WTC11 (cell line): ENCODE data around the gene TUBB2A. TPM values are rescaled to one million over a fixed set of nuclear protein-coding genes. Genes with fewer than 3 reads are reported as not detected.

Experiments
- ATAC-seq: fragments of 200-7000 bp; cut with Tn5 transposase; 2 replicates; pipeline ENCODE4 v1.10.0; 2021; ENCODE audit warnings: mild to moderate bottlenecking, moderate library complexity
- CTCF ChIA-PET: fragments of 300-600 bp; sonication (Branson Sonifier 250); formaldehyde crosslinking; loops from one replicate; lab custom pipeline; 2021; ENCODE audit warnings: antibody characterized with exemption; lab: Charles Lee
- POLR2A ChIA-PET: fragments of 350-600 bp; sonication (Branson Sonifier 250); formaldehyde crosslinking; loops from one replicate; lab custom pipeline; 2021; ENCODE audit warnings: antibody characterized with exemption; lab: Charles Lee
- DNase-seq: peaks from one replicate; pipeline ENCODE4 v3.0.0; 2021; ENCODE audit warnings: low spot score
- H3K27ac Mint-ChIP-seq: 2 replicates; pipeline ENCODE4 v1.8.0; 2021; ENCODE audit warnings: mixed read lengths
- H3K27me3 Mint-ChIP-seq: 2 replicates; pipeline ENCODE4 v1.8.0; 2021; ENCODE audit warnings: low read depth, mild to moderate bottlenecking, moderate library complexity, mixed read lengths
- H3K36me3 Mint-ChIP-seq: 2 replicates; pipeline ENCODE4 v1.8.0; 2021; ENCODE audit warnings: mixed read lengths
- H3K4me1 Mint-ChIP-seq: 2 replicates; pipeline ENCODE4 v1.8.0; 2022; ENCODE audit warnings: mixed read lengths
- H3K4me3 Mint-ChIP-seq: 2 replicates; pipeline ENCODE4 v1.8.0; 2021; ENCODE audit warnings: mild to moderate bottlenecking, moderate library complexity, mixed read lengths
- H3K9me3 Mint-ChIP-seq: 2 replicates; pipeline ENCODE4 v1.8.0; 2021; ENCODE audit warnings: mixed read lengths
- ATF6 ChIP-seq: sonication (generic); formaldehyde crosslinking; IDR thresholded peaks from 2 replicates; pipeline ENCODE4 v1.8.1; 2023; ENCODE audit warnings: mild to moderate bottlenecking, missing genetic modification reagents
- E2F4 ChIP-seq: sonication (generic); formaldehyde crosslinking; IDR thresholded peaks from 2 replicates; pipeline ENCODE4 v1.8.1; 2022; ENCODE audit warnings: low read depth, mild to moderate bottlenecking, moderate library complexity, missing genetic modification reagents, borderline replicate concordance
- ESRRA ChIP-seq: sonication (generic); formaldehyde crosslinking; IDR thresholded peaks from 2 replicates; pipeline ENCODE4 v1.8.1; 2022; ENCODE audit warnings: mild to moderate bottlenecking, missing genetic modification reagents, borderline replicate concordance
- FOXK1 ChIP-seq: sonication (generic); formaldehyde crosslinking; IDR thresholded peaks from 2 replicates; pipeline ENCODE4 v1.8.0; 2022; ENCODE audit warnings: mild to moderate bottlenecking, moderate library complexity, missing genetic modification reagents
- FOXP1 ChIP-seq: sonication (generic); formaldehyde crosslinking; IDR thresholded peaks from 2 replicates; pipeline ENCODE4 v1.8.0; 2022; ENCODE audit warnings: missing genetic modification reagents, mild to moderate bottlenecking, moderate library complexity, borderline replicate concordance
- GTF2I ChIP-seq: fragments of 250-450 bp; sonication (Bioruptor Pico); conservative IDR thresholded peaks from 2 replicates; pipeline ENCODE4 v1.4.0; 2021; ENCODE audit warnings: mild to moderate bottlenecking
- HMGA2 ChIP-seq: fragments of 250-450 bp; sonication (Bioruptor Pico); IDR thresholded peaks from 2 replicates; pipeline ENCODE4 v1.4.0; 2021; ENCODE audit warnings: mild to moderate bottlenecking, moderate library complexity
- KAT7 ChIP-seq: sonication (generic); formaldehyde crosslinking; IDR thresholded peaks from 2 replicates; pipeline ENCODE4 v1.8.1; 2023; ENCODE audit warnings: missing genetic modification reagents, mild to moderate bottlenecking, borderline replicate concordance
- MXD4 ChIP-seq: fragments of 250-450 bp; sonication (Bioruptor Pico); IDR thresholded peaks from 2 replicates; pipeline ENCODE4 v1.8.0; 2021; ENCODE audit warnings: mild to moderate bottlenecking, moderate library complexity, borderline replicate concordance
- MYBL2 ChIP-seq: sonication (generic); formaldehyde crosslinking; IDR thresholded peaks from 2 replicates; pipeline ENCODE4 v1.8.1; 2023; ENCODE audit warnings: mild to moderate bottlenecking, moderate library complexity, missing genetic modification reagents
- NFYB ChIP-seq: sonication (generic); formaldehyde crosslinking; conservative IDR thresholded peaks from 2 replicates; pipeline ENCODE4 v1.8.0; 2022; ENCODE audit warnings: low read depth, missing genetic modification reagents
- OVOL2 ChIP-seq: fragments of 250-450 bp; sonication (Bioruptor Pico); IDR thresholded peaks from 2 replicates; pipeline ENCODE4 v1.9.0; 2021; ENCODE audit warnings: mild to moderate bottlenecking, borderline replicate concordance
- TEAD4 ChIP-seq: sonication (generic); formaldehyde crosslinking; IDR thresholded peaks from 2 replicates; pipeline ENCODE4 v1.8.0; 2022; ENCODE audit warnings: mild to moderate bottlenecking, missing genetic modification reagents
- ZBTB43 ChIP-seq: sonication (generic); formaldehyde crosslinking; IDR thresholded peaks from 2 replicates; pipeline ENCODE4 v1.8.1; 2023; ENCODE audit warnings: mild to moderate bottlenecking, missing genetic modification reagents
- ZNF281 ChIP-seq: sonication (generic); formaldehyde crosslinking; IDR thresholded peaks from 2 replicates; pipeline ENCODE4 v1.8.0; 2023; ENCODE audit warnings: mild to moderate bottlenecking, missing genetic modification reagents
- total RNA-seq: library from RNA; stranded (reverse); gene quantifications from 3 replicates; pipeline ENCODE4 v1.2.3, GENCODE V29; 2021
- TF ChIP-seq, protein P1 (sequence below): sonication (generic); formaldehyde crosslinking; IDR thresholded peaks from 2 replicates; pipeline ENCODE4 v1.8.1; 2022; ENCODE audit warnings: mild to moderate bottlenecking, moderate library complexity, missing genetic modification reagents
- TF ChIP-seq, protein P2 (sequence below): sonication (generic); formaldehyde crosslinking; IDR thresholded peaks from 2 replicates; pipeline ENCODE4 v1.8.1; 2023; ENCODE audit warnings: mild to moderate bottlenecking, moderate library complexity, missing genetic modification reagents

TUBB2A gene
- total RNA-seq, 1 experiment from 2014 or later, result 357 TPM

DNA sequence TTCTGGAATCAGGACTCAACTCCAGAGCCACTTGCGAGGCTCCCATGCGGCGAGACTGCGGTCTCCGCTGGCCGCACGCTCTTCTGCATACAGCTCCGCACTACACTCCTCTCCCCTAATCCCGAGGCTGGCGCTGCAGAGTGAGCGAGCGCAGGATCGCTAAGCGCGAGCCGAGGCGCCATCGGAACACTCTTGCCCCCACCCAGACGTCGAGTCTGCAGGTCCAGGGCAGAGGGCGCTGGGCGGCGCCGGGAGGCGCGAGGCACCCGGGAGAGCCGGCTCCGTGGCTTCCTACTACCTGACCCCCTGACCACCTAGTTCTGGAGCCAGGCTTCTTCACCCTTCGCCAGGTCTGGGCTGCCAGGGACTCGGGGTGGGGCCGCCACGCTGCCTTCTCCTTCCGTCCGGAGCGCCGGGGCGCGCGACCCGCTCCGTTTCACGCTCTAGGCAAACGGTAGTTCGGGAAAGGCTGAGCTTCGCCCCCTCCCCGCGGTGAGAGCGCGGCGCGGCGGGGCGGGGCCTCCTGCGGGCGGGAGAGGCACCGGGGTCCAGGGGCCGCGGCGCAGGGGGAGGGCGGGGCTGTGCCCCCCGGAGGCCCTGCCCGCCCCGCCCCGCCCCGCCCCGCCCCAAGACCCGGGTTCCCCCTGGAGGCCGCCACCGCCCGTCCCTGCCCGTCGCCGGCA, 5.4 kb upstream of the TUBB2A start (continued):
- TF ChIP-seq ZNF281 (CRISPR knock-in tag) (0 out of 2 replicates have a peak, but pooled peaks have one; percentile 70), NFYB (CRISPR knock-in tag) (no peak), E2F4 (0 out of 2 replicates have a peak, but pooled peaks have one; percentile 45), TEAD4 (CRISPR knock-in tag) (no peak), ZBTB43 (CRISPR knock-in tag) (peak; percentile 76; the same call in 1 of the 2 replicates), HMGA2 (CRISPR knock-in tag) (no peak), MXD4 (CRISPR knock-in tag) (no peak), ESRRA (CRISPR knock-in tag) (no peak), MYBL2 (CRISPR knock-in tag) (peak; percentile 86; the same call in 1 of the 2 replicates), FOXK1 (0 out of 2 replicates have a peak, but pooled peaks have one; percentile 50)

- H3K9me3 Mint-ChIP-seq, result no peaks in the 10 kb centered on the region
- H3K4me1 Mint-ChIP-seq, result peaks cover 44% of the 10 kb centered on the region
- ChIA-PET CTCF (interaction anchor here (1.0 to 5.0 kb wide), 13 partner anchors 9 to 210 kb away, joined by 3 to 30 read pairs (median 5); no protein-coding TSS in a partner anchor), POLR2A (interaction anchor here (0.8 to 1.8 kb wide), 6 partner anchors 9 to 97 kb away, joined by 3 to 6 read pairs (median 4); partner anchors contain the start of gene PSMG4)
- no peaks in the 10 kb centered on the region for H3K36me3 Mint-ChIP-seq
- peak overlapping the region; percentile 84 for H3K4me3 Mint-ChIP-seq
- 0 out of 2 replicates have a peak, but pooled peaks have one; percentile 49 for TF ChIP-seq GTF2I (CRISPR knock-in tag)
- TF ChIP-seq KAT7, result no peak
- TF ChIP-seq, all 79 proteins: peak for 1
- no peaks in the 10 kb centered on the region for H3K27me3 Mint-ChIP-seq
- DNase-seq, result no peak
- no peak for ATAC-seq
- peak overlapping the region; percentile 22 for H3K27ac Mint-ChIP-seq
These were observed 4.7 kb upstream of the TUBB2A start for GRCh38 chr6:3162067-3162497.

GRCh38 chr6:3159805-3160781, 2.7 kb upstream of the TUBB2A start:
- no peak for DNase-seq
- ATAC-seq, result peak; percentile 2; the same call in 1 of the 2 replicates
- Mint-ChIP-seq H3K9me3 (no peaks in the 10 kb centered on the region), H3K27me3 (no peaks in the 10 kb centered on the region), H3K4me3 (peak overlapping the region; percentile 9), H3K36me3 (peaks cover 8% of the 10 kb centered on the region), H3K4me1 (peaks cover 56% of the 10 kb centered on the region), H3K27ac (peak overlapping the region; percentile 69)
- ChIA-PET CTCF (interaction anchor here (1.0 to 1.7 kb wide), 3 partner anchors 79 to 91 kb away, joined by 3 to 5 read pairs (median 3); no protein-coding TSS in a partner anchor), POLR2A (interaction anchor here (0.6 to 3.6 kb wide), 2 partner anchors 70 to 287 kb away, joined by 3 to 24 read pairs; no protein-coding TSS in a partner anchor)
- TF ChIP-seq FOXP1 (CRISPR knock-in tag), result no peak
- TF ChIP-seq, protein P1, sequence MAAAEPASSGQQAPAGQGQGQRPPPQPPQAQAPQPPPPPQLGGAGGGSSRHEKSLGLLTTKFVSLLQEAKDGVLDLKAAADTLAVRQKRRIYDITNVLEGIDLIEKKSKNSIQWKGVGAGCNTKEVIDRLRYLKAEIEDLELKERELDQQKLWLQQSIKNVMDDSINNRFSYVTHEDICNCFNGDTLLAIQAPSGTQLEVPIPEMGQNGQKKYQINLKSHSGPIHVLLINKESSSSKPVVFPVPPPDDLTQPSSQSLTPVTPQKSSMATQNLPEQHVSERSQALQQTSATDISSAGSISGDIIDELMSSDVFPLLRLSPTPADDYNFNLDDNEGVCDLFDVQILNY (CRISPR knock-in tag), result no peak
- TF ChIP-seq, protein P2, sequence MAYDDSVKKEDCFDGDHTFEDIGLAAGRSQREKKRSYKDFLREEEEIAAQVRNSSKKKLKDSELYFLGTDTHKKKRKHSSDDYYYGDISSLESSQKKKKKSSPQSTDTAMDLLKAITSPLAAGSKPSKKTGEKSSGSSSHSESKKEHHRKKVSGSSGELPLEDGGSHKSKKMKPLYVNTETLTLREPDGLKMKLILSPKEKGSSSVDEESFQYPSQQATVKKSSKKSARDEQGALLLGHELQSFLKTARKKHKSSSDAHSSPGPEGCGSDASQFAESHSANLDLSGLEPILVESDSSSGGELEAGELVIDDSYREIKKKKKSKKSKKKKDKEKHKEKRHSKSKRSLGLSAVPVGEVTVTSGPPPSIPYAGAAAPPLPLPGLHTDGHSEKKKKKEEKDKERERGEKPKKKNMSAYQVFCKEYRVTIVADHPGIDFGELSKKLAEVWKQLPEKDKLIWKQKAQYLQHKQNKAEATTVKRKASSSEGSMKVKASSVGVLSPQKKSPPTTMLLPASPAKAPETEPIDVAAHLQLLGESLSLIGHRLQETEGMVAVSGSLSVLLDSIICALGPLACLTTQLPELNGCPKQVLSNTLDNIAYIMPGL (CRISPR knock-in tag), result no peak
- TF ChIP-seq OVOL2 (CRISPR knock-in tag), result no peak
- no peak for TF ChIP-seq ATF6 (CRISPR knock-in tag)
